GM19467 (cell line): ENCODE measurements around the gene PTPN5.

Experiments used
- ATAC-seq: cut with Tn5 transposase; IDR thresholded peaks from one replicate; pipeline ENCODE4 v1.9.1; 2021; ENCODE audit warnings: mild to moderate bottlenecking, moderate library complexity; ENCODE audit not compliant: unreplicated experiment

The PTPN5 gene

DNA sequence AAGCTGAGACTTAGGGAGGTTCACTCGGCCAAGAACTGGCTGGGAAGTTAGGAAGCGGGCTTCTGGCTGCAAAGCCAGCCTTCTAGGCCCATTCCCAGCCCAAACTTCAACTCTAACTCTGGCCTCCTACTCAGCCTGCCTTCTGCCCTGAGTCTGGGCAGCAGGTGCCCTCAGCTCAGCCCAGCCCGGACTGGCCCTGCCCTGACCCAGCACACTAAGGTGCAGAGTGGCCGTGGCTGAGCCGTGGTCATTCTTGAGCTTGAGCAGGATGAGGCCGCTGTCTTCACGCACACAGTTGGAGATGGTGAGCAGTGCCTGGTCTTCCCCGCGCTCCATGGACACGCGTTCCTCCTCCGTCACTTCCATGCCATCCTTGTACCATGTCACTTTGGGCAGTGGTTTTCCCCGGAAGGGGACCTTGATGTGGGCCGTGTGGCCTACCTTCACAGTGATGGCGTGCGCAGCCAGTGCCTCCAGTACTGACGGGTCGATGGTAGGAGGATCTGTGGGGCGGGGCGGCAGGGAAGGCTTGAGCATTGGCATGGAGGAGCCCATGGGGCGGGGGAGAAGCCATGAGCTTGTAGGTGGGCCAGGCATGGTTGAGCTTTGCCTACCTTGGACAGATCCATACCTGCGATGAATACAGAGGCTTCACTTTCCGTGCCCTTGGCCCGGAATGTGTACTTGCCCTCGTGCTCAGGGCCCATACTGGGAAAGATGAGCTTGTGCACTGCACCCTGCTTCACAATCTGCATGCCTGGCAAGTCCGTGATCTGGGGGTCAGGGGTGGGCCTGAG lies 77.8 kb downstream of the PTPN5 start:
- no peak for ATAC-seq

DNA sequence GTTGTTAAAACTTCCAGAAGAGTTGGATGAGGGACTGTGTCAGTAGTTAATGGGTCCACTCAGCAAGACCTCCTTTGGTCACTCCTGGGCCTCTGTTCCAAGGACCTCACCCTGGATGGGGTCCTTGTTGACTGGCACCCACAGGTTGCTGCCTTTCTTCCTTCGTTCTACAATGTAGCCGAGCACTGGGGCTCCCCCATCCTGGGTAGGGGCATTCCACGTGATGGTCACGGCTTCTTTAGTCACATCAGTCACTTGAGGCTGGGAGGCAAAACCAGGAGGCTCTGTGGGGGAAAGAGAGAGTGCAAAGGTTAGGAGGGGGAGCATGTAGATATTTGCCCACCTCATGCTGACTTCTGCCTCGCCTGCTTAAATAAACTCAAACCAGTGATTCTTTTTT lies 81.1 kb downstream of the PTPN5 start:
- ATAC-seq: no peak

DNA sequence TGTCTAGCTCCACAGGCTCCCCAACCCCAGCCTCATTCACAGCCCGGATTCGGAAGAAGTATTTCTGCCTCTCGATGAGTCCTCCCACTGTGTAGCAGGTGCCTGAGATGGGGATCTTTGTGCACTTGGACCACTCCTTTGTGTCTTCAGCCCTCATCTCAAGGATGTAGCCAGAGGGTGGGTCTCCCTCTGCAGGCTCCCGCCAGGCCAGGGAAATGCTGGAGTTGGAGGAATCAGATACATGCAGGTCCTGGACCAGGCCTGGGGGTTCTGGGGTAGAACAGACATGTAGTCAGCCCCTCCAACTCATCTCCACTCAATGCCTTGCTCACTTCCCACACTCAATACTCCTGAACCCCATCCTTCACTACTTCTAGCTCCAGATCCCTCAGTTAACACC lies 82.2 kb downstream of the PTPN5 start:
- ATAC-seq: no peak

DNA sequence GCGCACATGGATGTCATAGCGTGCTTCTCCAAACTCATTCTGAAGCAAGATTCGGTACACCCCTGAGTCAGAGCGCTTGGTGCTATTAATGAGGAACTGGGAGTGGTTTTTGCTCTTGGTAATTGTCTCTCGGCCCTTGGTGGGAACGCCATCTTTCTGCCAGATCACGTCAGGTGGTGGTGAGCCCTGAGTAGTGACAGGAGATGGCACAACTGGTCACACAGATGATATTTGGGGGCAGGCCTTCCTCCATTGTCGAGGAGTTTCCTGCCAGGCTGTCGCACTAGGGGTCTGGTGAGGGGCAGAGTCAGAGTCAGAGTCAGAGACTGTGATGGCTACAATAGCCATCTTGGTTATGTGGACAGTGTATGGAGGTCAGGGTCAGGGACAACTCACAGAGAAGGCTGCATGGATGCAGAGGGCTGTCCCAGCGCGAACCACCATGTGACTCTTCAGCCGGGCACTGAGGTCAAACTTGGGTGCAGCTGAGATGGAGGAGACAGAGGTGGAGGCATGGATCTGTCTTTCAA lies 83.7 kb downstream of the PTPN5 start:
- no peak for ATAC-seq

DNA sequence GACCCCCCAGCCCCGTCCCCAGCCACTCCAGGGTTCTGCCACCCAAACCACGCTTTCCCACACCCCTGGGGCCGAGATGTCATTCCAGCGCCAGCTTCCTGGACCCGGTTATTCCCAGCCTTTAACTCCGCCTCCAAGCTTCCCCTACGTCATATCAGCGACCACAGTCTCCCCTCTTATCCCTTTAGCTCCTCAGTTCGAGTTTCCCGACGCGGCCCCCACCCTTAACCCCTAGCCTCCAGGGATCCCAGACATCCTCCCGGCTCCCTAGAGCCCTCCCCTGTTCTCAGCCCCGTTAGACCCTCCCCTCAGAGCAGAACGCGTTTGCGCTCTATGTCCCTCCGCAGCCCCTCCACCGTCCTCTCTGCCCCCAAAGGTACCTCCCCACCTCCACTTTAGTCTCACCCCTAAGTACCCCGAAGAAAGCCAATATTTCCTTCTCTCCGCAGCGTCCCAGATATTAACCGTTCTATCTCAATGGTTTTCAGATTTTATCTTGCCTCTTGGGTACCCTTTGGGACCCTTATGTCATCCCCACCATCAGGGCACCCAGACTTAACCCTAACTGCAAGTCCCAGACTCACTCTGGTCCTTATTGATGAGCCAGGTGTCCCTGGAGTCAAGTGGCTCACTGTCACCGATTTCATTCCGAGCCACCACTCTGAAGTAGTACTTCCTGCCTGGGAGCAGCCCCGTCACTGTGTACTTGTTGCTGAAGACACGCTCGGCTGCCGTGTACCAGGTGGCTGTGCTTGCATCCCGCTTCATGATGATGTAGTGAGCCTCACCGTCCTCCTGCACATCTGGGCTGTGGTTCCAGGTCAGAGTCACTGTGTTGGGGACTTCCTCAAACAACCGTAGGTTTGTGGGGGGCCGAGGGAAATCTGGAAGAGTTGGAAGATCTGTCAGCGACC lies 85.0 kb downstream of the PTPN5 start:
- ATAC-seq: peak; percentile 66

DNA sequence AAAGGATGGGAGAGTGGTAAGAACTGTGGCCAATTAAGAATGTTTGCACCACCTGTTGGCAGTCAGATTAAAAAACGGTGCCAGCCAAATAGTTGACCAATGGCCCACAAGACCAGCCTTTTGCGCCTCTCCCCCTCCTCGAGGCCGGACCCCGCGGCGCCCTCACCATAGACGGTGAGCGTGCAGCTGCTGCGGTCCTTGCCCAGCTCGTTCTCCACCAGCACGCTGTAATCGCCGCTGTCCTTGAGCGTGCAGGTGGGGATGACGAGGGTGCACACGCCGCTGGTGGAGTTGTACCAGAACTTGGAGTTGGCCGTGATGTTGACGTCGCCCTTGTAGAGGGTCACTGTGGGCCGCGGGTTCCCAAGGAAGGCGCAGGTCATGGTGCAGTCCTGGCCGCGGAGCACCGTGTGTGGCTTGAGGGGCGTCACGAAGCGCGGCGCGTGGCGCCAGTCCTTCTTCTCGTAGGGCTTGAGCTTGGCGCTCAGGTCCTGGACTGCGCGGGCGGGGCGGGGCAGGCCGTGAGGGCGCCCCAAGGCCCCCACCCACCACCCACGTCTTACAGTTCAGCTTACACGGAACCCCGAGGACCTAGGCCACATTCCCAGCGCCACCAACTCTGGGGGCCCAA lies 85.8 kb downstream of the PTPN5 start:
- ATAC-seq: no peak

DNA sequence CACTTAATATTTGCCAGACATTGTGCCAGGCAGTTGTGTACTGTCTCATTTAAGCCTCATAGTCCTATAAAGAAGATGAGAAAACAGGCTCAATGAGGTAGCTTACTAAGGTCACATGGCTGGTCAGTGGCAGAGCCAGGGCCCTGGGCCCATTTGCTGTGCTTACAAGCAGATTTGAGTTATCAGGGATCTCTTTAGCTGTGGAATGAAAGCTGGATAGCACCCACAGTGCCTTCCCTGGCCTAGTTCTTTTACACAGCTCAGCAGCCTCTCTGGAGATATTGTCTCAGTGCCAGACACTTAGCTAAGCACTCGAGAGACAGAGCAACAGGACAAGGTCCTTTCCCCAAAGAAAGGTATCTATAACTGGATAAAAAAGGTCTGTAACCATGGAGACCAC lies 86.9 kb downstream of the PTPN5 start:
- ATAC-seq: no peak

DNA sequence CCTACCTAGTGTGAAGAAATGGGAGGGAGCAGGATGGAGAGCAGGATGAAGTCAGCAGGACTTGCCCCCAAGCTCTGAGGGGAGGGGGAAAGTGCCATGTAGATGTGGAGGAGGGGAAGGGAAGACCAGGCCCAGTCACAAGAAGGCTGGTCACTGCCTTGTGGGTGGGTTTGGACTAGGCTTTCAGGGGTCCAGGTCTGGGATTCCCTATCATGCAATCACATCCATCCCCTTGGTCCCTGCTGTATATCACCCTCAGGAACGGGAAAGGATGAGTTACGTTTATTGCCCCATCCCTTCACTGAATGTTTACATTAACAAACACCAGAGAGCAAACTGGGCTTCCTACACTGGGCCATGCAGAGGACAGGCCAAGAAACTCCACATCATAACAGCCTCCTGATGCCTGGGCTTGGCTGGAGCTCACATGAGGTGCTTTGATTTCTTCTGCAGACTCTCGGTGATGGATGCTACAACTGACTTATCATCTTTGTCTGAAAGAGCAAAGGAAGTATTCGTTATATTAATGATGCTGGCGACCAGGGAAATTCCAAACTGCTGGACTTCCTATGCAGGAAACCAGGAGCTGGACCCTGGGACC lies 87.5 kb downstream of the PTPN5 start:
- ATAC-seq: no peak

DNA sequence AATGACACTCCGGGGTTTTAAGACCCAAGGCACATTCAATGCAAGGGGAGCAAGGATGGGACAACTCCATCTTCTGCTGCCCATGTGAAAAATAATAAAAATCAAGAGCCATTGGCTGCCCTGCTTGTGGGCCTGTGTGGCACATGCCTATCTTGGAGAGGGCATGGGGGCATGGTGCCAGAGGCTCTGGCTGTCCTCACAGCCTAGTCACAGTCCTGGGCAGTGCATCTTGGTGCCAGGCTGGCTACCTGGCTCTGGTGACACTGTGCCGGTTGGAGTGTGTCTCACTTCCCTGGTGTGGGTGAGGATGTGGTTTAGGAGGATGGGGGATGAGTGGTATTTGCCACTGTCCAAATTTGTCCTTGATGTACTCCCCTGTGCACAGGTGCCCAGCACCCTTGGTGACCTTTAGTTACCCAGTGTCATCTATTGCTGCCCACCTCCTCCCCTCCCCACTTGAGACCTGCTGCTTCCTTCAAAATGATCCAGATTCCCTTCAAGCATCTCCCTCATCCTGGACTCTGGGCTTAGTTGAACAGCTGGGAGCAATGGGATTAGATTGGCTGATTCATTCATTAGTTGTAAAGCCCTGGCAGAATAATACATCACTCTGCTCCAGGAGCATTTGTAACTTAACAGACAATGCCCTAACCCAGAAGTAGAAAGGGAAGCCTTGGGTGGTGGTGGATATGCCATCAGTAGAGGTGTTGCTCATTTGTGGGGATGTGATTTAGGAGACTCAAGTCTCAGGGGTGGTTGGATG lies 88.4 kb downstream of the PTPN5 start:
- ATAC-seq: no peak

DNA sequence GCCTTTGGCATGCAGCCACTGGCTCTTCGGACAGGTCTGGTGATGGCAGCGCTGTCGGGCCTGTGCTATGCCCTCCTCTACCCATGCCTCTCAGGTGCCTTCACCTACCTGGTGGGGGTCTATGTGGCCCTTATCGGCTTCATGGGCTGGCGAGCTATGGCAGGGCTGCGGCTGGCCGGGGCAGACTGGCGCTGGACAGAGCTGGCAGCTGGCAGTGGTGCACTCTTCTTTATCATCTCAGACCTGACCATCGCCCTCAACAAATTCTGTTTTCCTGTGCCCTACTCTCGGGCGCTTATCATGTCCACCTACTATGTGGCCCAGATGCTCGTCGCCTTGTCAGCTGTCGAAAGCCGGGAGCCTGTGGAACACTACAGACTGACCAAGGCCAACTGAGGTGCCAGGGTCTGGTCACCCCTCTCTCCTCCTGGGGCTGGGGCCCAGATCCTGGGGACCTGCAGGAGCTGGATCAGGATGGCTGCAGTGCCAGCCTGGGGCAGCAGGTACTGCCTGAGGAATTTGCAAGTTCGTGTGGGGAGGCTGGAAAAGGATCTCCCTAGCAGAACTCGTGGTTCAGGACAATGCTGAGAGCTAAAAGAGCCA lies 89.9 kb downstream of the PTPN5 start:
- no peak for ATAC-seq

DNA sequence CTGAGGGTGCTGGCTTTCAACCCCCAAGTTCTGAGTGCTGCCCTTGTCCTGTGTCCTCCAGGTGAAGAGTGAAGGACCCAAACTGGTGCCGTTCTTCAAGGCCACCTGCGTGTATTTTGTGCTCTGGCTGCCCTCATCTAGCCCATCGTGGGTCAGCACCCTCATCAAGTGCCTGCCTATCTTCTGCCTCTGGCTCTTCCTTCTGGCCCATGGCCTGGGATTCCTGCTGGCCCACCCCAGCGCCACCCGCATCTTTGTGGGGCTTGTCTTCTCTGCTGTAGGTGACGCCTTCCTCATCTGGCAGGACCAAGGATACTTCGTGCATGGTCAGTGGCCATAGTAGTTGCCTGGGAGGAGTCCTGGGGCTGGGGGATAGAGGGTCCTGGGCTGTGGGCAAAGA lies 90.7 kb downstream of the PTPN5 start:
- no peak for ATAC-seq

DNA sequence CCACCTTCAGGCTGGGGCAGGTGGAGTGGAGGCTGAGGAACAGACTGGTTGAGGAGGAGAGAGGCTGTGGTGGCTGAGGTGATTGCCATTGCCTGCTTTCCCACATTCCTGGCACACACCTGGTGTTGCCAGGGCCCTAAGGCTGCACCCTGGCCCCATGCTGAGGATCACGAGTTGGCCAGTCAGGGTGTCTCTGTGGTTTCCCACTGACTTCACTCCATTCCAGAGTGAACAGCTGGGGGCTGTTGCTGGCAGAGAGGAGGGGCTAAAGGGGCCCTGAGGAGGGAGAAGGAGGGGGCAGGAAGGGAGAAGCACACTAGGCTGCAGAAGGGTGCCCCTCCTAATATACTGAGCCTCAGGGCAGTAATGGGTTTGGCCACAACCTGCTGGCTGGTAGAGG lies 91.2 kb downstream of the PTPN5 start:
- ATAC-seq: no peak

DNA sequence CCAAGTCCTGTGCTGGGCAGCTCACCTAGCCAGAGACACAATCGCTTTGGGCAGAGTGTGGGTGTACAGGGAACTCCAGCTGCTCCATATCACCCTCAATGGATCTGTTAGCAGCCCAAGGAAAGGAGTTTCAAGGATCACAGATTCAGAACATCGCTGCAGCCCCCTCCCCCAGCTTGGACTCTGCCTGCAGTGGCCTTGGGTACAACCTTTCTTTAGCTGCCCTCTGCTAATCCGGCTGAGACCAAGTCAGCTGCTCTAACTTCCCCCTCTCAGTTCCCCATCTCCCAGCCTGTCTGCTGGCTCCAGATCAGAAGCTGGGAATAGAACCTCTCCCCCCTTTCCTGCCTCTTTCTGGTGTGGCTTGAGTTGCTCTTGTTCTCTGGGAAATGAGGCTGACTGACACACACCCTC lies 91.7 kb downstream of the PTPN5 start:
- no peak for ATAC-seq

DNA sequence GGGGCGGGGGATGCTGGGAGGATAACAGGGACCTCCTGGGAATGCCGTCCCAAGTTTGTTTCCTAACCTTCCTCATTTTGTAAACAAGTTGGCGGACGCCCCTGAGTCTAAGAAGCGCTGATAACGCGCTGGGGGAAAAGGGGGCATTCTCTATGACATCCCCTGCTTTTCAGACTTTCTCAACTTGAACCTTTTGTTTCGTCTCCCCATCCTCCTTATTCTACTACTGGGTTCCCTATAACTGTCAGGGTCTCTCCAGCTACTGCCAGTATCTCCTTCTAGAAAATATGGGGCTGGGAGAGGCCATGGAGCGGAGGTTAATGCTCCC lies 92.4 kb downstream of the PTPN5 start:
- no peak for ATAC-seq

DNA sequence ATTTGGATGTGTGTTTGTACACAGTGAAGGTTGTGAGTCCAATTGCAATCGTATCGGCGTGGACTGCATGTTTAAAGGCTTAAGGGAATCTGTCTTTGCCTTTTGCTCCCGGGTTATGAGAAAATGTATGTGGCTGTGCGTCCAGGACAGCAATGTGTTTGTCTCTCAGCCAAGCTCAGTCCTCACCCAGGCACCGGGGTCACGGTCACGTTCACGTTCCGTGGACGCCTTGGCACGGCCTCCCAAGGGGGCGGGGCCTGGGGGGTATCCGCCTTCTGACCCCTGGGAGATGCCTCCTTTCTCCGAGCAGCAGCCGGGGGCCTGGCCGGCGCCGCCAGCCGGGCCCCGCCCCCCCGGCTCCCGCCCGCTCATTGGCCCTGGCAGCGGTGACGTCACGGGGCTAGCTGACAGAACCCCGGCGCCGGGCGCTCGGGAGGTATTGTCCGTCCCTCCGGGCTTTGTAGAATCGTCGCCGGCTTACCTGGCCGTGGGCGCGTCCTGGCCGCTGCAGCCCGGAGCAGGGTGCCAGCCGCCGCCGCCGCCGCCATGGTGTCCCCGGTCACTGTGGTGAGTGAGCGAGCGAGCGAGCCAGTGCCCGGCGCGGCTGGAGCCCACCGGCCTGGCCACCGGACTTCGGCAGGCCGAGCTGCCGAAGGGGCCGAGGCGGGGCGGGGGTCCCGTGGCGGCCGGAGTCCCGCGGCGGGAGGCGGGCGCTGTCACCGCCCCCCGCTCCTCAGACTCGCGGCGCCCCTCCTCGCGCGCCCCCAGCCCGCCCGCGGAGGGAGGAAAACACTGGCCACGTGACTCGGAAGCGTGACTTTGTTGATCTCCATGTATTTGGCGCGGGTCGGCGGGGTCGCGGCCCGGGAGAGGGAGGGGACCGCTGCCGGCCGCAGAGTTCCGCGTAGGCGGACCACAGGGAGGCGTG lies 93.0 kb downstream of the PTPN5 start, which contains the start of gene TMEM86A:
Gene TMEM86A, plus strand, starts transcription at position 439 of the 928 bp plus-strand sequence. Its CDS starts 108 bp downstream, at position 547.
- peak; percentile 89 for ATAC-seq

DNA sequence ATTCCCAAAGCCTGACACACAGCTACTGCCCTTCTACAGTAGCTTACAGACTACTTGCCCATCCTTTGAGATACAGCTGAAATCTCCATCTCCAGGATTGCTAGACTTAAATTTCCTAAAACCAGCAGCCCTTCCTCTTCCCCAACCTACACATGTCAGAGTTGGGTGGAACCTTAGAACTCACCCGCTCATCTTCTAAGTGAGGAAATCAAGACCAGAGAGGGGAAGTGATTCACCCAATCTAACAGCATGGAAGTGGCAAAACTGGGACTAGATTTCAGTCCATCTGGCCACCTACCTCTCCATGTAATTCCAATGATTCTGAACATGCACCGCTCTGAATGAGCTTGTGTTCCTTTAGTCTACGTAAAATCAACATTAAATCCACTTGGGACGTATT lies 94.0 kb downstream of the PTPN5 start:
- no peak for ATAC-seq

DNA sequence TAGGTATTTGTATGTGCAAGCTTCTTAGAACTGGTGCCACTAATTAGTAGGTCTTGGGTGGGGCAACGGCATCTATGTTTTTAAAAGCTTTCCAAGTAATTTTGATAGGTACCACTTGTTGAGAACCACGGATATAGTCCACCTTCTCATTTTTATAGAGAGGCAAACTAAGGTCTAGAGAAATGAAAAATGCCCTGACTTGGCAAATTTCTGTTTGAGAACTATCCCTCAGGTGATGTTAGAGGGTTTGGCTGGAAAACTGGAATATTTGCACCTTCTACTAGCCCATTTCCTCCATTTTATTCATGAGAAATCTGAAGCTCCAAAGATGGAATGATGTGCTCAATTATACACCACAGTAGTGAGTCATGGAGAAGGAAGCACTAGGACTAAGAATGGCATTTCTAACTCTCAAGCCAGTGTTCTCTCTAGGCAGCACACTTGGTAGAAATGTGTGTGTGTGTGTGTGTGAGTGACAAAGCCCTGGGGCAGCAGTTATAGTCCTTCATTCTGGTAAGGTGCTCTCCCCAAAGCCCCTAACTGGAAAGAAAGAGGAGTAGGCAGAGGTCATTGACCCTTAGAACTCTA lies 94.9 kb downstream of the PTPN5 start:
- no peak for ATAC-seq
